Measurements from ENCODE around the gene TNFRSF8.

- TF ChIP-seq POLR2A (IDR thresholded peaks at IDR 0.05; ENCODE audit: low read length) (no peak), GATA1 (IDR thresholded peaks at IDR 0.05; ENCODE audit: low read depth, low read length) (no peak)
These were observed 5.1 kb downstream of the TNFRSF8 start for GRCh38 chr1:12067900-12068821.

All from erythroblast (primary cell).